PC-9 (cell line): ENCODE measurements around the gene GPC5.

Experiments used
- CTCF ChIP-seq: fragments of 200-600 bp; sonication (generic); conservative IDR thresholded peaks from 2 replicates; pipeline ENCODE4 v1.6.1; 2017; ENCODE audit warnings: mixed run types, antibody characterized with exemption, mild to moderate bottlenecking, moderate library complexity
- EZH2 ChIP-seq: fragments of 200-600 bp; sonication (generic); IDR thresholded peaks from 2 replicates; pipeline ENCODE4 v1.8.0; 2017; ENCODE audit warnings: antibody characterized with exemption, low read depth

GRCh38 chr13:91579320-91579719 is 180.9 kb downstream of the GPC5 start:
- TF ChIP-seq CTCF: no peak
- TF ChIP-seq EZH2: no peak
